ENCODE measurements around the gene SDCBP2. TPM values are rescaled to one million over a fixed set of nuclear protein-coding genes. Genes with fewer than 3 reads are reported as not detected.

SDCBP2 gene
- total RNA-seq, 1 donor from 2014 or later, result 4.6 TPM

DNA sequence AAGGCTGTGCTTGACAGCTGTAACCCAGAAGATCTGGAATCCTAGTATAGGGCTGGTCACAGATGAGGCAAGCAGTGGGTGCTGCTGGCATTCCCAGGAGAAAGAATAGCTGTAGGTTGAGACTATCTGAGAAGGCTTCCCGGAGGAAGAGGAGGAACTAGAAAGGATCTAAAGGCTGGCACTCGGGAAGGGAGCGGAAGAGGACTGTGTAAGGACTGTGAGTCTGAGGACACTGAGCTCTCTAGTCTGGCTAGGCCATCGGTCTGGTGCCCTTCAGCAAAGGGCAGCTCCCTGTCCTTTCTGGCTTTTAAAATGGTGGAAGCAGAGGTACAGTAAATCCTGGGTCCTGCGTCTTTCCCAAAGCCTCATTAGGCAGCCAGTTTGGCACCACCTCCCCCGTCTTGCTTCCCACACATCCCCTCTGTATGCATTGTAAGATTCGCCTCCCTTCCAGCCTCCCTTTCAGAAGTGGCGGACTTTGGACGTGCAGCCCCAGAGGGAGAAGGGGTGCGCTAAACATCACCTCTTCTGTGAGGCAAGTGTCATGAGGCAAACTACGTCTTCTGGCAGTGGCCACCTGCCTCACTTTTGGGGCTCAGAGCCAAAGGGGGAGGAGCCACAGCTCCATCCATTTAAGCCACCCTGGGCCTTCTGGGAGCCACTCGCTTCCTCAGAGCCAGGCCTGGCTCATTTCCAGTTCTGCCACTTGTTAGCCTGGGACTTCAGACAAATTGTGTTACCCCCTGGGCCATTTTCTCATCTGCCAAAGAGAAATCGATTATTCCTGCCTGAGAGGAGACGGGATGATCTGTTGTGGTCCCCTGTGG is 54.2 kb downstream of the SDCBP2 start:
- H3K27me3 ChIP-seq (ENCODE audit: insufficient read depth, low read length), result no peaks in the 10 kb centered on the region
- no peaks in the 10 kb centered on the region for H3K36me3 Mint-ChIP-seq (ENCODE audit: low read depth, unreplicated experiment)
- no peaks in the 10 kb centered on the region for H3K9me3 Mint-ChIP-seq (ENCODE audit: unreplicated experiment)
- H3K27ac Mint-ChIP-seq (ENCODE audit: unreplicated experiment), result no peak overlapping the region
- H3K9me3 ChIP-seq (ENCODE audit: insufficient read depth, low read depth, low read length), result no peaks in the 10 kb centered on the region
- no peak overlapping the region for H3K27ac ChIP-seq (ENCODE audit: low read depth, low read length)
- H3K79me2 ChIP-seq (ENCODE audit: insufficient read depth, low read length), result no peaks in the 10 kb centered on the region
- no peak overlapping the region for H3K4me3 ChIP-seq (ENCODE audit: insufficient read depth, low read depth, low read length)
- H3K4me1 Mint-ChIP-seq (ENCODE audit: low read depth, unreplicated experiment), result no peaks in the 10 kb centered on the region
- H3K4me3 Mint-ChIP-seq (ENCODE audit: unreplicated experiment), result no peak overlapping the region
- DNase-seq (ENCODE audit: low read depth), result no peak
- no peak for TF ChIP-seq EZH2 (IDR thresholded peaks at IDR 0.05; ENCODE audit: insufficient read depth, low read length)
- TF ChIP-seq, protein P1, sequence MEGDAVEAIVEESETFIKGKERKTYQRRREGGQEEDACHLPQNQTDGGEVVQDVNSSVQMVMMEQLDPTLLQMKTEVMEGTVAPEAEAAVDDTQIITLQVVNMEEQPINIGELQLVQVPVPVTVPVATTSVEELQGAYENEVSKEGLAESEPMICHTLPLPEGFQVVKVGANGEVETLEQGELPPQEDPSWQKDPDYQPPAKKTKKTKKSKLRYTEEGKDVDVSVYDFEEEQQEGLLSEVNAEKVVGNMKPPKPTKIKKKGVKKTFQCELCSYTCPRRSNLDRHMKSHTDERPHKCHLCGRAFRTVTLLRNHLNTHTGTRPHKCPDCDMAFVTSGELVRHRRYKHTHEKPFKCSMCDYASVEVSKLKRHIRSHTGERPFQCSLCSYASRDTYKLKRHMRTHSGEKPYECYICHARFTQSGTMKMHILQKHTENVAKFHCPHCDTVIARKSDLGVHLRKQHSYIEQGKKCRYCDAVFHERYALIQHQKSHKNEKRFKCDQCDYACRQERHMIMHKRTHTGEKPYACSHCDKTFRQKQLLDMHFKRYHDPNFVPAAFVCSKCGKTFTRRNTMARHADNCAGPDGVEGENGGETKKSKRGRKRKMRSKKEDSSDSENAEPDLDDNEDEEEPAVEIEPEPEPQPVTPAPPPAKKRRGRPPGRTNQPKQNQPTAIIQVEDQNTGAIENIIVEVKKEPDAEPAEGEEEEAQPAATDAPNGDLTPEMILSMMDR (IDR thresholded peaks at IDR 0.05; ENCODE audit: insufficient read depth, low read depth, low read length), result no peak
- H2AFZ ChIP-seq (ENCODE audit: low read depth, low read length), result no peak overlapping the region
- H3K4me1 ChIP-seq (ENCODE audit: insufficient read depth, low read length), result no peaks in the 10 kb centered on the region
- H3K4me2 ChIP-seq (ENCODE audit: low read length), result no peak overlapping the region
- no peak overlapping the region for H3K9ac ChIP-seq (ENCODE audit: low read length)
- peaks cover 5% of the 10 kb centered on the region for H3K27me3 Mint-ChIP-seq (ENCODE audit: low read depth, unreplicated experiment)
- H4K20me1 ChIP-seq (ENCODE audit: insufficient read depth, low read length), result peaks cover 10% of the 10 kb centered on the region
- no peak for FAIRE-seq
- peaks cover 1% of the 10 kb centered on the region for H3K36me3 ChIP-seq (ENCODE audit: insufficient read depth, low read length)

DNA sequence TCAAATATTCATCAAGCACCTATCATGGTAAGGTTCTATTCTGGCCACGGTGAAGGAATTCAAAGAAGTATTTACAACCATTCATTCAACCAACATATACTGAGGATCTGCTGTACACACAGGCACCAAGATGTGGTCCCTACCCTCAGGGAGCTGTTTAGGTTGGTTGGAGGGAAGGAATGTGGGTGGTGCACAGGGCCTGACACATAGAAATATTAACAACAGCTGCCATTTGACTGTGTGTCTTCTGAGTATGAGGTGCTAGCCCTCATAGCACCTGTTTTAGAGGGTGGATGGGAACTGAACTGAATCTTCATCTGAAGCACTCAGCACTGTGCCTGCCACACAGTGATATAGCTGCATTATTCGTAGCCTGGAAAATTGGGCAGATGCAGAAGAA is 55.6 kb downstream of the SDCBP2 start:
- H3K4me1 ChIP-seq (ENCODE audit: insufficient read depth, low read length), result no peaks in the 10 kb centered on the region
- peaks cover 10% of the 10 kb centered on the region for H4K20me1 ChIP-seq (ENCODE audit: insufficient read depth, low read length)
- Mint-ChIP-seq H3K27me3 (ENCODE audit: low read depth, unreplicated experiment) (peaks cover 5% of the 10 kb centered on the region), H3K27ac (ENCODE audit: unreplicated experiment) (no peak overlapping the region), H3K9me3 (ENCODE audit: unreplicated experiment) (no peaks in the 10 kb centered on the region), H3K36me3 (ENCODE audit: low read depth, unreplicated experiment) (no peaks in the 10 kb centered on the region), H3K4me1 (ENCODE audit: low read depth, unreplicated experiment) (no peaks in the 10 kb centered on the region), H3K4me3 (ENCODE audit: unreplicated experiment) (no peak overlapping the region)
- no peak for DNase-seq (ENCODE audit: low read depth)
- H3K36me3 ChIP-seq (ENCODE audit: insufficient read depth, low read length), result peaks cover 3% of the 10 kb centered on the region
- H3K4me2 ChIP-seq (ENCODE audit: low read length), result no peak overlapping the region
- H3K27me3 ChIP-seq (ENCODE audit: insufficient read depth, low read length), result no peaks in the 10 kb centered on the region
- no peak overlapping the region for H3K4me3 ChIP-seq (ENCODE audit: insufficient read depth, low read depth, low read length)
- no peak overlapping the region for H3K27ac ChIP-seq (ENCODE audit: low read depth, low read length)
- TF ChIP-seq EZH2 (IDR thresholded peaks at IDR 0.05; ENCODE audit: insufficient read depth, low read length), result no peak
- TF ChIP-seq, protein P1 (IDR thresholded peaks at IDR 0.05; ENCODE audit: insufficient read depth, low read depth, low read length), result no peak
- FAIRE-seq, result no peak
- no peaks in the 10 kb centered on the region for H3K79me2 ChIP-seq (ENCODE audit: insufficient read depth, low read length)
- no peaks in the 10 kb centered on the region for H3K9me3 ChIP-seq (ENCODE audit: insufficient read depth, low read depth, low read length)
- no peak overlapping the region for H2AFZ ChIP-seq (ENCODE audit: low read depth, low read length)
- H3K9ac ChIP-seq (ENCODE audit: low read length), result no peak overlapping the region

All from astrocyte (in vitro differentiated cells and primary cell).